ENCODE results near the gene ADAMTS18.
A peak's percentile ranks its signal among the peaks of the same experiment; 100 is the strongest.
"Not testable (repeated sequence)": the region's sequence is repeated elsewhere in the genome, so short reads cannot be mapped to it uniquely, and the experiment has no call there.

ADAMTS18 gene

GRCh38 chr16:77324729-77325128, 110.1 kb downstream of the ADAMTS18 start:
- no peak for DNase-seq

GRCh38 chr16:77323695-77324094, 111.1 kb downstream of the ADAMTS18 start:
- no peak for DNase-seq

- peak; percentile 81 for DNase-seq
Observed at GRCh38 chr16:77322757-77323156, 112.1 kb downstream of the ADAMTS18 start.

- DNase-seq: no peak
Observed at GRCh38 chr16:77317059-77317458, 117.8 kb downstream of the ADAMTS18 start.

- no peak for DNase-seq
Observed at GRCh38 chr16:77310877-77311276, 124.0 kb downstream of the ADAMTS18 start.

GRCh38 chr16:77308163-77308561, 126.7 kb downstream of the ADAMTS18 start:
- DNase-seq: no peak

GRCh38 chr16:77307426-77308162, 127.2 kb downstream of the ADAMTS18 start:
- no peak for DNase-seq

GRCh38 chr16:77306075-77306474, 128.8 kb downstream of the ADAMTS18 start:
- no peak for DNase-seq

GRCh38 chr16:77304877-77305276, 130.0 kb downstream of the ADAMTS18 start:
- DNase-seq: no peak

- no peak for DNase-seq
Observed at GRCh38 chr16:77304134-77304533, 130.7 kb downstream of the ADAMTS18 start.

GRCh38 chr16:77302674-77303073, 132.2 kb downstream of the ADAMTS18 start:
- DNase-seq: no peak

GRCh38 chr16:77302249-77302648, 132.6 kb downstream of the ADAMTS18 start:
- no peak for DNase-seq

- DNase-seq: no peak
Observed at GRCh38 chr16:77300256-77300655, 134.6 kb downstream of the ADAMTS18 start.

GRCh38 chr16:77299395-77299794, 135.4 kb downstream of the ADAMTS18 start:
- no peak for DNase-seq

GRCh38 chr16:77298418-77299360, 136.1 kb downstream of the ADAMTS18 start:
- DNase-seq: no peak

- DNase-seq: no peak
Observed at GRCh38 chr16:77297996-77298395, 136.8 kb downstream of the ADAMTS18 start.

- no peak for DNase-seq
Observed at GRCh38 chr16:77295896-77296295, 138.9 kb downstream of the ADAMTS18 start.

- DNase-seq: no peak
Observed at GRCh38 chr16:77290451-77291115, 144.3 kb downstream of the ADAMTS18 start.

- DNase-seq: no peak
Observed at GRCh38 chr16:77289331-77289809, 145.5 kb downstream of the ADAMTS18 start.

- DNase-seq: no peak
Observed at GRCh38 chr16:77288222-77288621, 146.6 kb downstream of the ADAMTS18 start.

- no peak for DNase-seq
Observed at GRCh38 chr16:77285676-77286075, 149.2 kb downstream of the ADAMTS18 start.

- DNase-seq: no peak
Observed at GRCh38 chr16:77282345-77282744, 152.5 kb downstream of the ADAMTS18 start.

GRCh38 chr16:77279316-77279715, 155.5 kb downstream of the ADAMTS18 start:
- not testable (repeated sequence) for DNase-seq
